ENCODE measurements around the gene IL21R.

GRCh38 chr16:27381974-27382855 lies 19.8 kb upstream of the IL21R start:
- TF ChIP-seq ZNF70 (CRISPR knock-in tag; IDR thresholded peaks at IDR 0.05) (no peak), OSR1 (CRISPR knock-in tag; IDR thresholded peaks at IDR 0.05) (no peak), ZNF8 (CRISPR knock-in tag; IDR thresholded peaks at IDR 0.05) (no peak), GLIS3 (CRISPR knock-in tag; IDR thresholded peaks at IDR 0.05) (no peak), BACH2 (CRISPR knock-in tag; IDR thresholded peaks at IDR 0.05; ENCODE audit: borderline replicate concordance) (no peak), TSHZ2 (CRISPR knock-in tag; IDR thresholded peaks at IDR 0.05) (no peak), PATZ1 (CRISPR knock-in tag; IDR thresholded peaks at IDR 0.05; ENCODE audit: borderline replicate concordance) (no peak), POU6F1 (CRISPR knock-in tag; IDR thresholded peaks at IDR 0.05; ENCODE audit: borderline replicate concordance, low read depth) (no peak), CREB5 (CRISPR knock-in tag; IDR thresholded peaks at IDR 0.05; ENCODE audit: low read depth) (no peak), RARB (CRISPR knock-in tag; IDR thresholded peaks at IDR 0.05) (no peak)
